Upper lobe of right lung (tissue), 1 donor: ENCODE results near the gene TRIM14. TPM values are rescaled to one million over a fixed set of nuclear protein-coding genes. Genes with fewer than 3 reads are reported as not detected.

ENCODE experiments used
- total RNA-seq: library from RNA; stranded (reverse); fragmentation: NEBNext Ultra II Directional; extraction: Animal tissue kit (Norgen Biotek cat#: 25700); gene quantifications from one replicate; pipeline ENCODE4 v1.2.1, GENCODE V29; 2021
- donor health status: DM: no; HTN: yes; CAD: no; lungs with severe emphysema.

Gene TRIM14
- total RNA-seq, 1 donor from 2014 or later, result 38.7 TPM

Other genes with a start within 250 kb of the TRIM14 start
- gene TRMO, start 196.7 kb downstream of the TRIM14 start, total RNA-seq, result 17.3 TPM
- gene HEMGN, start 181.1 kb downstream of the TRIM14 start, total RNA-seq, result not detected
- 107 TPM for gene ANP32B, start 135.9 kb downstream of the TRIM14 start, total RNA-seq
- gene NANS, start 62.5 kb downstream of the TRIM14 start, total RNA-seq, result 53.8 TPM
- 20.0 TPM for gene CORO2A, start 73.4 kb upstream of the TRIM14 start, total RNA-seq
- 71.8 TPM for gene TBC1D2, start 136.4 kb upstream of the TRIM14 start, total RNA-seq